Stimulated activated CD8-positive, alpha-beta memory T cell treated with anti-CD3 and anti-CD28 coated beads, Interleukin-12 subunit alpha, Interleukin-12 subunit beta, amount 100 ng/mL, for 1 hour (primary cell): ENCODE results near the gene USP34.

ENCODE experiments used
- DNase-seq: peaks from one replicate; pipeline ENCODE4 v3.0.0-alpha.2; 2020; ENCODE audit warnings: low read depth

The USP34 gene

GRCh38 chr2:61318553-61318952, 152.3 kb downstream of the USP34 start:
- DNase-seq: no peak

DNA sequence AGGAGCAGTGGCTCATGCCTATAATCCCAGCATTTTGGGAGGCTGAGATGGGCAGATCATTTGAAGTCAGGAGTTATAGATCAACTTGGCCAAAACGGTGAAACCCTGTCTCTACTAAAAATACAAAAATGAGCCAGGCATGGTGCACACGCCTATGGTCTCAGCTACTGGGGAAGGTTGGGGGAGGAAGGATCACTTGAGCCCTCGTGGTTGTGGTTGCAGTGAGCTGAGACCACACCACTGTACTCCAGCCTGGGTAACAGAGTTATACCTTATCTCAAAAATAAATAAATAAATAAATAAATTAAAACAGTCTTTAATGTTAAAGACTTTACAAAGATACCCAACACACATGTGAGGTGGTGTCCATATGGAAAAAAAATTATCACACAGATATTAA, 174.9 kb downstream of the USP34 start:
- DNase-seq: no peak

- DNase-seq: no peak
Measured at GRCh38 chr2:61291851-61292575, 178.9 kb downstream of the USP34 start.

- DNase-seq: no peak
Measured at GRCh38 chr2:61288070-61288841, 182.6 kb downstream of the USP34 start.

- DNase-seq: no peak
Measured at GRCh38 chr2:61287254-61287653, 183.6 kb downstream of the USP34 start.

DNA sequence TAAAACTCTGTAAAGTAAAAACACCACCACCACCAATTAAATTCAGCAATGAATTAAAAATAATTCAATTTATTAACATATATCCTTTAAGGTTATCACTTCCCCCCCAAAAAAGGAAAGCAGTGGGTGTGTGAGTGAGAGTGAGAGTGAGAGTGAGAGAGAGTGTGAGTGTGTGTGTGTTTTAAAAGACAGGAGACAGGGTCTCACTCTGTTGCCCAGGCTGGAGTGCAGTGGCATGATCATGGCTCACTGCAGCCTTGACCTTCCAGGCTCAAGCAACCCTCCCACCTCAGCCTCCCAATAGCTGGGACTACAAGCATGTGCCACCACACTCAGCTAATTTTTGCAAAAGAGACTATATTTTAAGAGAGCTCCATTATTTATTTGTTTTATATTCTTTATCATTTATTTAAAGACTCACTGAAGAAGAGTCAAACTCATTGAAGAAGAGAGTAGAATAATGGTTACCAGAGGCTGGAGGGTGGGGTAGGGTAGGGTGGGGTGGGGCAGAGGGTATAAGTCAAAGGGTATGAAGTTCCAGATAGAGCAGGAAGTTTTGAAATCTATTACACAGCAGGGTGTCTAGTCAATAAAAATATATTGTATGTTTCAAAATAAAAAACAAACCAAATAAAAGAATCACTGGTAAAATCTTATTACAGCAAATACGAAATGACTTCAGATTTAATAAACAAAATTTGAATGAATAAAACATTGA, 187.3 kb downstream of the USP34 start:
- no peak for DNase-seq

- DNase-seq: no peak
Measured at GRCh38 chr2:61282104-61282590, 188.7 kb downstream of the USP34 start.

DNA sequence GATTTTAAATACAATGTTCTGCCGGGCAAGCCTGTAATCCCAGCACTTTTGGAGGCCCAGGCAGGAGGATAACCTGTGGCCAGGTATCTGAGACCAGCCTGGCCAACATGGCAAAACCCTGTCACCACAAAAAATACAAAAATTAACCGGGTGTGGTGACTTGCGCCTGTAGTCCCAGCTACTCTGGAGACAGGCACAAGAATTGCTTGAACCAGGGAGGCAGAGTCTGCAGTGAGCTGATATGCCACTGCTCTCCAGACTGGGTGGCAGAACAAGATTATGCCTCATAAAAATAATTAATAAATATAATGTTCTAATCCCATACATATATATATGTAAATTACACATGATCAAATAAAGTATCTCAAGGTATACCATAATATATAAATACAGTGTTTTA, 189.6 kb downstream of the USP34 start:
- no peak for DNase-seq

DNA sequence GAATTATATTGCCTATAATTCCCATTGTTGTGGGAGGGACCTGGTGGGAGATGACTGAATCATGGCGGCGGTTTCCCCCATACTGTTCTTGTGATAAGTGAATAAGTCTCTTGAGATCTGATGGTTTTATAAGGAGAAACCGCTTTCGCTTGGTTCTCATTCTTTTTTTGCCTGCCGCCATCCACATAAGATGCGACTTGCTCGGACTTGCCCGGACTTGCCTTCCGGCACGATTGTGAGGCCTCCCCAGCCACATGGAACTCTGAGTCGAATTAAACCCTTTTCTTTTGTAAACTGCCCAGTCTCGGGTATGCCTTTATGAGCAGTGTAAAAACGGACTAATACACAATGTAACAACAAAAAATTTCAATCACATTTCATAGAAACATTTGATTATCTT, 193.1 kb downstream of the USP34 start:
- DNase-seq: no peak

DNA sequence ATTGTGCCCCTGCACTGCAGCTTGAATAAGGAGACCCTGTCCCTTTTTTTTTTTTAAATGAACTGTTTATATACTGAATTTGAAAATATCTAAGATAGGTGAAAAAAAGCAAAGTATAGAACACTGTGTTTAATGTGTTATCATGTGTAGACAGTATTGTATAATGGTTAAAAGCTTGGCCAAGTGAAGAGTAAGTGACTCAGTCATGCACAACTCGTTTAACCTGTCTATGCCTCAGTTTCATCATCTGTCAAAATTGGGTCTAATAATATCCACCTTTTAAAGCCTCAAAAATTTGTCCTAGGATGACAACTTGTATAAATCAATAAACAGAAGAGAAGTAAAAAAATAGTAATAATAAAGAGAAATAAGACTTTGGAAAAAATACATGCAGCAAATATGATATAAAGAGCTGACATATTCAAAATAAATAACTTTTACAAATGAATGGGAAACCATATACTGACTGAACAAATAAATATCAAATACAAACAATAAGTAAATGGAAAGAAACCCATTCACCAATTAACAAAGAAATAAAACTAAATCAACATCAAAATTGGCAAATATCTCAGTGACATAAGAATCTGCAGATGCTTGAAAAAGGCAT, 195.2 kb downstream of the USP34 start:
- DNase-seq: no peak

DNA sequence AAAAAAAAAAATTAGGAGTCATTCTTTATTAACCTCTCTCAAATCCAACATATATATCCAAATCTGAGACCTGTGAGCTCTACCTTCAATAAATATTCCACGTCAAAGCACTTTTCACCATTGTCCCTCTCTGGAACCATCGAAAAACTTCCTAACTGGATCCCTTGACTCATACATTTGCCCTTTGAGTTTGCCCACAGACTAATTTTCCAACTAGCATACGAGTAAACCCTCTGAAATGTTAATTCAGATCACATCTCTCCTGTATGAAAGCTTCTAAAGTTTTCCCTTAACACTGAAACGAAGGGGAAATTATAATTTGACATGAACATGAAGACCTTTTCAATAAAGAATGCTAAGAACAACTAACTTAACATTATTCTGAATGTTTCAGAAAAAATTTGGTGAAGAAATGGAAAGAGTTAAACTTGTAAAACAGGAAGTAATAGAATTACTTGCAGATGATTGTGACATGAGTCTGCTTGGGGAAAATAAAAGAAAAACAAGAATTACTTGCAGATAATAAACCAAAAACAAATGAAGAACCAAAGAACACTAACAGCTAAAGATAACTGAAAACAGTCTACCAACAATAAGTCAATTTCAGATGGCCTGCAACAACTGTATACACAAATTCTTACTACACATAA, 198.3 kb downstream of the USP34 start:
- no peak for DNase-seq

- DNase-seq: no peak
Measured at GRCh38 chr2:61268249-61268648, 202.6 kb downstream of the USP34 start.

GRCh38 chr2:61266632-61267505, 204.0 kb downstream of the USP34 start:
- no peak for DNase-seq

GRCh38 chr2:61263830-61264229, 207.1 kb downstream of the USP34 start:
- DNase-seq: no peak

DNA sequence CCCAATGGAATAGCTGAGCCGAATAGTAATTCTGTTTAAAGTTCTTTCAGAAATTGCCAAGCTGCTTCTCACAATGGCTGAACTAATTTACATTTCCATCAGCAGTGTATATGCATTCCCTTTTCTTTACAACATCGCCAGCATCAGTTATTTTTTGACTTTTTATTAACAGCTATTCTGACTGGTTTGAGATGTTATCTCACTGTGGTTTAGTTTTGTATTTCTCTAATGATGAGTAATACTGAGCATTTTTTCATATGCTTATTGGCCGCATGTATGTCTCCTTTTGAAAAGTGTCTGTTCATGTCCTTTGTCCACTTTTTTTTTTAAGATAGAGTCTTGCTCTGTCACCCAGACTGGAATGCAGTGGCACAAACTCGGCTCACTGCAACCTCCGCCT, 208.2 kb downstream of the USP34 start:
- DNase-seq: no peak

GRCh38 chr2:61257446-61257845, 213.4 kb downstream of the USP34 start:
- no peak for DNase-seq

GRCh38 chr2:61255580-61256437, 215.1 kb downstream of the USP34 start:
- no peak for DNase-seq

GRCh38 chr2:61254536-61254935, 216.4 kb downstream of the USP34 start:
- DNase-seq: no peak

- DNase-seq: no peak
Measured at GRCh38 chr2:61253136-61253535, 217.8 kb downstream of the USP34 start.

GRCh38 chr2:61252031-61252430, 218.9 kb downstream of the USP34 start:
- no peak for DNase-seq
